SKM-1 treated with dmso at 0.1 percent for 144 hours (cell line): ENCODE measurements around the gene EFHC1.
"Not testable (repeated sequence)": the region's sequence is repeated elsewhere in the genome, so short reads cannot be mapped to it uniquely, and the experiment has no call there.

ENCODE experiments used
- DNase-seq: peaks from one replicate; lab custom pipeline; 2025; ENCODE audit not compliant: unreplicated experiment; lab: John Stamatoyannopoulos, UW

Gene EFHC1

DNA sequence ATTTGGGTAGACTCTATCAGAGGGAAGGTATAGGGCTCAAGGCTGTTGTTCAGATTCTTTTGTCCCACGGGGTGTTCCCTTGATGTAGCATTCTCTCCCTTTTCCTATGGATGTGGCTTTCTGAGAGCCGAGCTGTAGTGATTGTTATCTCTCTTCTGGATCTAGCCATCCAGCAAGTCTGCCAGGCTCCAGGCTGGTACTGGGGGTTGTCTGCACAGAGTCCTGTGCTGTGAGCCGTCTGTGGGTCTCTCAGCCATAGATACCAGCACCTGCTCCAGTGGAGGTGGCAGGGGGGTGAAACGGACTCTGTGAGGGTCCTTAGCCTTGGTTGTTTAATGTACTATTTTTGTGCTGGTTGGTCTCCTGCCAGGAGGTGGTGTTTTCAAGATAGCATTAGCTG lies 13.2 kb downstream of the EFHC1 start:
- not testable (repeated sequence) for DNase-seq

DNA sequence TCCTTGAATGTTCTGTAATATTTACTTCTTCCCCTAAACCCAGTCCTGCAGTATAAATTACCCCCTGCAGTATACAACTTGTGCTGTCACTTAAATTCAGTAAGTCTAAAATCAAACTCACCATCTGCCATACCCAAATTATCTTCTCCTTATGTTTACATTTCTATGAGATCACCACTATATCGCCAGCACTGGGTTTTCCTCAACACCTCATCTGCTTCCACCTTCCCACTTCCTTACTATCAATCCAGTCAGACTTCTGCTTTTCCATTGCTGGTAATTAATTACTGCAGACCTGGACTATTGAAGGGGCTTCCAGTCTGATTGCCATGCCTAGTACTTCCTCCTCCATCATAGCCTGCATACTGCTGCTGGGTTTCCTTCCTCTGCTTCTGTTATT lies 15.2 kb downstream of the EFHC1 start:
- DNase-seq = no peak

DNA sequence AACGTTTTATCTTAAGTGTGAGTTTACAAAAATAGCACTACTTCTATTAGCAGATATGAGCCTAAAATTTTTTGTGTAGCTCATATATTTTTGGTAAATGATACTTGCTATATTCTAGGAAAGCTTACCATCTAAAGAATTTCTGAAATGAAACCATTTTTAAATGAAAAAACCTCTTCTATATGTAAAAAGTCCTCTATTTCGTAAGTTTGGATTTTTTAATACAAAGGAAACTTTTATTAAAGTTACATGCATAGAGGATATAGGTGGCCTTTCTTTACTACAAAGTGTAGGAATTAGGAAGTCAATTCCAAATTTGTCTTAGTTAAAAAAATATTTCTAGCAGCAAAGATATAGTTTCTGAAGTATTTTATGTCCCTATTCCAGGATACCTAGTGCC lies 18.8 kb downstream of the EFHC1 start:
- no peak for DNase-seq

DNA sequence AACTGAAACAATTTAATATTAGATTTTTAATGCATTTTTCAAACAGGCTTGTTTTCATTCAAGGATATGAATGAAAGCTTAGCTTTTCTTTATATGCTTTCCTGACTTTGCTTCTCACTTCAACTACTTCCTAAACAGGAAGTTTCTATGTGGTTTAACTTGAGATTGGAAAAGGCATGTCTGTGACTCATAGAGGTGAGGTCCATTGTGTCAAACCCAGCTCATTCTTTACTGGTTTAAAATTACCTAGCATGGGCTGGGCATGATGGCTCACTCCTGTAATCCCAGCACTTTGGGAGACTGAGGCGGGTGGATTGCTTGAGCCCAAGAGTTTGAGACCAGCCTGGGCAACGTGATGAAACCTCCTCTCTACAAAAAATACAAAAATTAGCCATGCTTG lies 34.4 kb downstream of the EFHC1 start:
- DNase-seq = no peak

DNA sequence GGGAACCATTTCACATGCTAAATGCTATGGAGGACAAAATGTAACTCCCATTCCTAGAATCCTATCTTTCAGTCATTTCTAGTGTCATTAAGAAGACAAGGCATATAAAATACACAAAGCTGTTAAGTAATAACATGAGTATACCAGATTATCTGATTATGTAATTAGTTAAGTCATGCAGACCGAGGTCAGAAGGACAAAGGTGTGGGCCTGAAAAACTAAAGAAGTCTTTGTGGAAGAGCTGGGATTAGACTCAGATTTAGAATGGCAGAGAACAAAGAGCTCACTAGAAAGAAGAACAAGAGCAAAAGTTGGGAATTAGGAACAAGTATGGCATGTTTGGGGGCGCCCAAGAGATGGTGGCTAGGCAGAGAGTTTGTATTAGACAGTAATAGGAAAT lies 37.0 kb downstream of the EFHC1 start:
- no peak for DNase-seq

DNA sequence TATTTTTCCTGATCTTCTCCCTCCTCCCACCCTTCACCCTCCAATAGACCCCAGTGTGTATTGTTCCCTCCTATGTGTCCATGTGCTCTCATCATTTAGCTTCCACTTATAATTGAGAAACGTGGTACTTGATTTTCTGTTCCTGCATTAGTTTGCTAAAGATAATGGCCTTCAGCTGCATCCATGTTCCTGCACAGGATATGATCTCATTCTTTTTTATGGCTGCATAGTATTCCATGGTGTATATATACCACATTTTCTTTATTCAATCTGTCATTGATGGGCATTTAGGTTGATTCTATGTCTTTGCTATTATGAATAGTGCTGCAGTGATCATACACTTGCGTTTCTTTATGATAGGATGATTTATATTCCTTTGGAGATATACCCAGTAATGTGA lies 41.1 kb downstream of the EFHC1 start:
- DNase-seq = not testable (repeated sequence)

DNA sequence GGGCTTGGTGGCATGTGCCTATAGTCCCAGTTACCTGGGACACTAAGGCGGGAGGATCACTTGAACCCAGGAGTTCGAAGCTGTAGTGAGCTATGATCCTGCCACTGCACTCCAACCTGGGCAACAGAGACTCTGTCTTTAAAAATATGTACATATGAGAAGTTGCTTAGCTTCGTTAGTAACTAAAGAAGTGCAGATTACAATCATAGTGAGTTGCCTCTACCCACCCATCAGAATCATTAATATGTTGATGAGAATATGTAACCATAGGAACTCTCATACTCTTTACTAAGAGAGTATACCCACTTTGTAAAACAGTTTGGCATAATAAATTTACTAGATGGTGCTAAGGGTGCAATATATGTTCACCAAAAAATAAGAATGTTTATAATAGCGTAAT lies 54.0 kb downstream of the EFHC1 start:
- no peak for DNase-seq

DNA sequence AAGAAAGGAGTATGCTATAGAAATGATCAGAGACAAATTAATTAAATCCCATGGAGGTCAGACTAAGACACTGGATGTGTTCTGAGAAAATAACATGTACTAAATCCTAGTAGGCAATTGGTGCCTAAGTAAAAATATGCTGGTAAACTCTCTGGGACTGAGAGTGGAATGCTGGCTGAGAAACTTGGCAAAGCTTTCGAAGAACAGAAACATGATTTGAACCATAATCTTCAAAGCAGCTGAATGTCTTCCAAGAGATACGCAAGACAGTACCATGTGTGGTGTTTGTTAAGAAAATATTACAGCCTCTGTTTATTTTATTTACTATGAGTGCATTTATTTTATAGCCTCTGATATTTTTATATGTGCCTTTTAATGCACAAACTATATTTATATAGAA lies 55.2 kb downstream of the EFHC1 start:
- DNase-seq = no peak

DNA sequence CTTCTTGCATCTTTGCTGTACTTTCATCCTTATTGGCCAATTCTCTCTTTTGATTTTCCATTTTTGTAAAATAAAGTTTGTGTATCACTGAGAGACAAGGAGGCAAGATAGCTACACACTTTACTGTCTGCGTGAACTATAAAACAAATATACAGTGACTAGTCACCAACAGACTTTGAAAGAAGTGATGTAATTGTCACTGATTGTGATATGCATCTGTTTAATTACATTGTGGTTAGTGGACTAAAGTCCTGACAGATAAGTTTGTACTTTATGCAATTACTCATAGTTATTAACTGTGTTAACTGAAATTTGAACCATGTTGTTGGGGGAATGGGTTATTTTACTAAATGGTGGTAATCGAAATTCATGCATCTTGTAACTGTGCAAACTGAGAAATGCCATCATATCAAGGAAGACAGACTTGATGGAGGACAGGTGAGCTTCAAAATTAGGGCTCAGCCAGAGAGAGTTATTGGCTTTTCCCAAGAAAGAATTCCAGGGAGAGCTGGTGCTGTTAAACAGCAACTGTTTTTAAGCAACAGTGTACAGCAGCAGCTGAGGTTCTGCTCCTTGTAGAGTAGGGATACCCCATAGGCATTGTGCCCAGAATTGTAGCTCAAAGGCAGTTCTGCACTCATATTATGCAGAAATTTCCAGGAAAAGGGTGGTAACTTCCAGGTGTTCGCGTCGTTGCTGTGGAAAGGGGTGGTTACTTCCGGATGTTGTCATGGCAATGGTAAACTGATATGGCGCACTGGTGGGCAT lies 62.9 kb downstream of the EFHC1 start:
- no peak for DNase-seq

DNA sequence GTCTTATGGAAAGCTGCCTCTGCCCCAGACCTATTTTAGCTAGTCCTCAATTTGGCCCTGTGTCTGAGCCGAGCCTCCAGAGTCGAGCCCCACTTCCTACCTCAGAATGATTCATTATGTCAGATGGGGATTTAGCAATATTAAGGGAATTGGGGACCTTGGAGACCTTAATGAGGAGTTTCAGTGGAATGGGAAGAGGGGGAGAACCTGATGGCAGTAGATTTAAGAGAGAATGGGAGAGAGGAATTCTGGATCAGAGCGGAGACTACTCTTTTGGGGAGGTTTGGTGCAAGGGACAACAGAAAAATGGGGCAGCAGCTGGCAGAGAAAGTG lies 63.5 kb downstream of the EFHC1 start:
- DNase-seq = no peak

DNA sequence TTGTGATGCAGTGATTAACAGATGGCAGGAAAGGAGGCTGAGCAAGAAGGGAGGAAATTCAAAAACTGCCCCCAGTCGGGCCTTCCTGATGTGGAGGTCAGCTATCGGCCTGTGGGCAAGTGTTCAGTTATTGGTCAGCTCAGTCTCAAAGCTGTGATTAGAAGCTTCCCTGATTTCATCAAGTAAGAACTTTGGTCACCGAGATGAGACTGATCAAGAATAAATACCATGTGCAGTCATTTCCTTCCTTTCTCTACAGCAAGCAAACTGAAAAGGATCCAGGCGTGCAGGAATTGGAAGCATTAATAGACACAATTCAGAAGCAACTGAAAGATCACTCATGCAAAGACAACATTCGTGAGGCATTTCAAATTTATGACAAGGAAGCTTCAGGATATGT lies 69.7 kb downstream of the EFHC1 start:
- no peak for DNase-seq

DNA sequence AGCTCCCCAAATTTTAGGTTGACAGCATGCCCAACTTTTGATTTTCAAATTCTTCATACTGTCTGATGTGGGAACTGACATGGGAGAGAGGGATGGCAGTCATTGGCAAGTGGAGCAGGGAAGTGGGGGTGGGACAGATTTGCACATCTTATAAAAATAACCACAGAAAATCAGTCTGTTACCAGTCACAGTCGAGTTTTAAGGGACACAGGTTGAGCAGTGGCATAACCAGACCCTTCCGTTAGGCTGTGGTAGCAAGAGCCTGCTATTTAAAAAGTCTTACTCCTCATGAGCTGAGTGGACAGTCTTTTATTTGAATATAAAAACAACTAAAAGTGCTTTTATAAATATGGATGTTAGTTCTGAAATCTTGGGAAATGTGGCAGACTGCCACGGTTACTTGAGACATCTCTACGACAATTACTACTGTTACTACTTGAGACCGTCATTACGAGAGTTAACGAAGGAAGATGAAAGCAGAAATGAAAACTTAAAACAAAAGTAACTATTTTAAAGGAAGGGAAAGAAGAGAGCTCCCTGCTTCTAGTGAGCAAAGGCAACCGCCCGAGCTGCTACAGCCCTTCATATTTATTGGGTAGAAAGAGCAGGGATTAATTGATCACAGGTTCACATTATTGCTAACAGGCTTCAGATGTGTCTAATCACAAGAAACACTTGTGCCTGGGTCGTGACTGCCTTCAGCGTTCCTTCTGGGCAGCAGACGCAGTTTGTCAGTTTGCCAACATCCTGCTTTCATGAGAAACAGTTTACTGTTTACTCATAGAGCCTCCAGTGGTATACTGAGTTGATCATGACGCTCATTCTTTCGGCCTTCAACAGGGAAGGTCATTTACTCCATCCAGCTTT lies 71.3 kb downstream of the EFHC1 start:
- no peak for DNase-seq

DNA sequence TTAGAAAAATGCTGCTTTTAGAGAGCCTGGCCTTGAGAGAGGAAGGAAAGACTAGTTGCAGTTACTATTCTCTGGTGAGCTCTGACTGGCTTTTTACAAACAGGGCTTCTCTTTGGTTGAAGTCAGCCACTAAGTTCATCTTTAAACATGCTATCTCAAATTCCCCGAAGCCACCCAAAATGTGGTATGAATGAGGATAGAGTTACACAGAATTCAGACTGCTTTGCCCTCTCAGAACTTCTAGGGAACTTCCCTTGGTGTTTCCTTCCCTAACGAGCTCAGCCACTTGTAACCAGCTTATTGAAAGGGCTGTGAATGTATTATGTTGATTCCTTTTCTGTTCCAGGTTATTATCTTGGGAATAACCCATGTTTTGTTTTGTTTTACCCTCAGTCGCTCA lies 73.5 kb downstream of the EFHC1 start:
- DNase-seq = no peak

DNA sequence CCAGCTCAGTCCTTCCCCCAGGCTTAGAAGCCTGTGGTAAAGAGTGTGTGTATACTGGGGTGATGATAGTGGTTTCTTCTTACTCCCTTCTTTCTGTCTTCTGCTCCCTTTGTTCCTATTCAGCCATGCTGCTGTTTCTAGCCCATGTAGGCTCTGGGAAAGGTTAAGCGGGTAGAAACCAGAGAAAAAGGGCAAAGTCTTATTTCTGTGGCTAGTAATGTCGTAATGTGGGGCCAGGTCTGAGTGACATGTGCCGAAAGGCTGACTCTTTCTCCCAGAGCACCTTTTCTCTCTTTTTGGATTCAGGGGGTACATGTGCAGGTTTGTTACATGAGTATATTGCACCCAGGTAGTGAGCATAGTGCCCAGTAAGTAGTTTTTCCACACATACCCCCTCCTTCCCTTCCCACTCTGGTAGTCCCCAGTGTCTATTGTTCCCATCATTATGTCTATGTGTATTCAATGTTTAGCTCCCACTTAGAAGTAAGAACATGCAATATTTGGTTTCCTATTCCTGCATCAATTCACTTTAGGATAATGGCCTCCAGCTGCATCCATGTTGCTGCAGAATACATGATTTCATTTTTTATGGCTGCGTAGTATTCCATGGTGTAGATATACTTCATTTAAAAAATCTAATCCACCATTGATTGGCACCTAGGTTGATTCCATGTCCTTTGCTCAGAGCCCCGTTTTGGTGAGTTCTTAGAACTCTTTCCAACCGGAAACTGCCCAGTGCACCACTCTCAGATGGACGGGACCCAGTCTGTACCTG lies 74.3 kb downstream of the EFHC1 start:
- no peak for DNase-seq

DNA sequence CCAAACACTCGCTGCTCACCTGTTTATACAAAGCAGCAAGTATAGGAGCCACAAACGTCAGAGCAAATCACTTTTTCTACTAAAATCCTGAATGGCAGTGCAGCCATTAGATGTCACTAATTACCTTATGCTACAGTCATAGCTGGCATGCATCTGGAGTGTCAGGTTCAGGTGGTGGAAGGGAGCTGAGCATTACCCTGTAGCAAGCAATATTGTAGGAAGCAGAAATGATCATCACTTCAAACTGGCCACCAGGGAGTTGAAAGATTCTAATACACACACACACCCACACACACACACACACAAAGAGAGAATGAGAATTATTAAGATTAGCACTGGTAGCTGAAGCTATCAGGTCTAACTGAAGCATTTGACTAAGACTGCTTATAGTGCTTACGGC lies 75.8 kb downstream of the EFHC1 start:
- DNase-seq = no peak

DNA sequence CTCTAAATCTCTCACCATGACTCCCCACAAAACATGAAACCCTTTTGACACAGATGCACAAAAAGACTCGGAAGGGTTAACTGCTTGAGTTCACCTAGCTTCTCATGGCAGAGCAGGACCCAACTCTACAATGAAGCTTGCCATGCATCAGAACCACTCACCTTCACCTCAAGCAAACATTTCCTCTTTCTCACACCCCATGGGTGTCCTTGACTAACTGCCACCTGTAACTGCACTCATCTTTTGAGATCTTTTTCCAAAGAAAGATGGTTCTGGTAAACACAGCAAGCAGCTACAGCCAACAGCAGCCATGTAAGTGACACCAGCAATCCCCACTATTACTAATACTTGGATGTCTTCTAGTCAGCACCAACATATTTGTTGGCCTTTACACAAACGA lies 76.5 kb downstream of the EFHC1 start:
- no peak for DNase-seq

DNA sequence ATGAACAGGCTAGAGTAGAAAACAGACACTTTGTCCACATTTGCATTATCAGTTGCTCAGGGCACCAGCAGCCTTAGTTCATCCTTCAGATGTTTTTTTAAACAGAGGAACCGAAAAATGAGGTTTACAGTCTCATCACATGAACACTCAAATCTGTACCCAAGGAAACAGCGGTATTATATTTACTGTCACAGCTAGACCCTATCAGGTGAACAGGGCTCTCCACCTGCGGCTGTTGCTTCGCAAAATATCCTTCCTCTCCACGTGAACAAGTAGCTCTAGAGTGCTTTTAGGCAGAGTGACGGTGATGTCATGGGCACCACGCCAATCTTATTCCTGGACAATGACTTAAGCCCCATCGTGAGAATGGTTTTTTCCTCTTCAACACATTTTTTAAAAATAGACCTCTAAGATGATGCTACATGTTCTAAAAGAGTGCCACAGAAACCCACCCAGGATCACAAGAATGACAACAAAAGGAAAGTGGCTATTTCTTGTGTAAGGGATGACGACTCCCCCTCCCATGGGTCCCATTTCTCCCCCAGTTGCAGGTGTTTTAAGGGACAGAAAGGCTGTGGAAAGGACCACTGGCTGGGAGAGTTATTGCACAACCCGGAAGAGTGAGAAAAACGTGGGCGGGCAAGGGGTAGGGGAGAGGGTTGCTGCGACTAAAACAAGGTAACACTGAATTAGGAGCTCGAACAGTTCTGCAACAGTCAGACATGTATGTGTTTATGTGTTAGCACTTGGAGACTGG lies 77.7 kb downstream of the EFHC1 start:
- DNase-seq = no peak

DNA sequence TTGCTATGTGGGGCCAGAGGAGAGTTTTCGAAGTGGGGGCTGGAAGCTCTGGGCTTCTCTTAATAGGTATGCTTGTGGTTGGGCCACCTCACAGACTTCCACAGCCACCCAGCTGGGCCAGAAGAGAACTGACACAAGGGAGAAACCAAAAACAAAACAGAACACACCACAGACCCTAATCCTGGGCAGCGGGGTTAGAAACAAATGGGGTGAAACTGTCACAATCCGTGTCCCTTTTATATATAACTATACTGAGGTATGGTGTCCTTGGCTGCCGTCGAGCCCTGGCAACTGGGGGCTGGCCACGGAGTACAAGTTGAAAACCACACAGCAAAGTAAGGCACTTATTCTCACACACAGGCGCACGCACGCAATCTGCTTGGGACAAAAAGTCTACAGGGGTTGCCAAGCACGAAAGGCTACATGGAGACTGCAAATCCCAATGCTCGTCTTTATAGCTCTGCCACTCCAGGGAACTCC lies 78.4 kb downstream of the EFHC1 start:
- no peak for DNase-seq

DNA sequence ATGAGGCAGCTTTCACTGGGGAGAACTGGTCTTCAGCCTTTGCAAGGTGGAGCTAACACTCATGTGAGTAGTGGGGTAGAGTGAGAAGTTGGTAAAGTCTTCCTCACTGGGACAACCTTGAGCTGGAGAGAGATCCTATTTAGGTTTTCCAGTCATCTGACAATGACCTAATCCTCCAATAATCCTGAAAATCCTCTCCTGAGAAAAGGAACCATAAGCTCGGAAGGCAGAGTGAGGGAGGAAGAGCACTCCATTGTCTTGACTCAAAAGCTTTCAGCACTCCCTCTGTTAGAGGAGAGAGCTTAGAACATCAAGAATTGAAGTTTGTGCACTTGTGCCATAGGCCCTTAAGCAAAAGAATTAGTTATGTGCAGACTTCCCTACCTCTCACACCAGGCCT lies 78.9 kb downstream of the EFHC1 start:
- DNase-seq = no peak

DNA sequence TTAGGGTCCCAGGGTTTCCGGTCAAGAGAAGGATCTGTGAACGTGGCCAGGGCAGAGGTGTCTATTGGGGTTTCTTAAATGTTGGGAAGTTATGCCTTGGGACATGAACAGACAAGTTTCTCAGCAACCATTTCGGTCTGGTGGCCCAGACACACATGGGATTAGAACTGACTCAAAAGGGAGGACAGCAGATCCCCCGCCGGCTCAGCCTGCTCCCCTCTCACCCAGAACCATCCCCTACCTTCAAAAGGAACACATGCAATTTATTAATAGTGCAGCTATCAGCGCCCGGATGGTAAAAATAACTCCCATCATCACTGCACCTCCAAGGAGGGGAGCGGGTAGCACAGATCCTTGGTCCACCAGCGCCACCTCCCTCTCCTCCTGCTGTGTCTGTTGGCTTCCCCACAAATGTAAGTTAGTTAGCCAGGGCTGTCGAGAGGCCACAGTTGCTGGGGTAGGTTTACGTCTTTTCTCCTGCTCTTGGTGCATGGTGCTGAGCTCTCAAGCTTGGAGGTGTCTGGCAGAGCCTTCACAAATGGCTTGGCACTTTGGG lies 79.6 kb downstream of the EFHC1 start:
- no peak for DNase-seq
